ENCODE measurements around the gene DUSP22. TPM values are rescaled to one million over a fixed set of nuclear protein-coding genes. Genes with fewer than 3 reads are reported as not detected.

The DUSP22 gene
- total and polyA plus RNA-seq, 2 of the 8 experiments (the other 6 are each of a cell fraction or from before 2014, with no cell fraction given): 15.5 to 32.4 TPM

DNA sequence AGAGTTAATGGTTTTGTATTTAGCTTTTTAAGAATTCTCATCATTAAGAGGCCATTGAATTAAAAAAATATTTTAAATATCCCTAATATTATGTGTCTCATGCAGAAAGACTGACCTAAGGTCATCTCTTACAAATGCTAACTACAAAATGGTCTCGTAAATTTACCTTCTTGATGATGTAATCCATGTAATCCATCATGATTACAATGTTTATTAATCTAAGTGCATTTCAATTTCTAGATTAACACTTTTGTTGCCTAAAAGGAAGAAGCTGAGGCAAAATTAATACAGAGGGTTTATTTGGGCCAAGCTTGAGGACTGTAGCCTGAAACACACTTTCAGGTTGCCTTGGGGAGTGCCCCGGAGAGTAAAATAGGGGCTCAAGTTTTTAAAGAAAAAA is 18.4 kb downstream of the DUSP22 start (continued):
- TF ChIP-seq, protein P1, sequence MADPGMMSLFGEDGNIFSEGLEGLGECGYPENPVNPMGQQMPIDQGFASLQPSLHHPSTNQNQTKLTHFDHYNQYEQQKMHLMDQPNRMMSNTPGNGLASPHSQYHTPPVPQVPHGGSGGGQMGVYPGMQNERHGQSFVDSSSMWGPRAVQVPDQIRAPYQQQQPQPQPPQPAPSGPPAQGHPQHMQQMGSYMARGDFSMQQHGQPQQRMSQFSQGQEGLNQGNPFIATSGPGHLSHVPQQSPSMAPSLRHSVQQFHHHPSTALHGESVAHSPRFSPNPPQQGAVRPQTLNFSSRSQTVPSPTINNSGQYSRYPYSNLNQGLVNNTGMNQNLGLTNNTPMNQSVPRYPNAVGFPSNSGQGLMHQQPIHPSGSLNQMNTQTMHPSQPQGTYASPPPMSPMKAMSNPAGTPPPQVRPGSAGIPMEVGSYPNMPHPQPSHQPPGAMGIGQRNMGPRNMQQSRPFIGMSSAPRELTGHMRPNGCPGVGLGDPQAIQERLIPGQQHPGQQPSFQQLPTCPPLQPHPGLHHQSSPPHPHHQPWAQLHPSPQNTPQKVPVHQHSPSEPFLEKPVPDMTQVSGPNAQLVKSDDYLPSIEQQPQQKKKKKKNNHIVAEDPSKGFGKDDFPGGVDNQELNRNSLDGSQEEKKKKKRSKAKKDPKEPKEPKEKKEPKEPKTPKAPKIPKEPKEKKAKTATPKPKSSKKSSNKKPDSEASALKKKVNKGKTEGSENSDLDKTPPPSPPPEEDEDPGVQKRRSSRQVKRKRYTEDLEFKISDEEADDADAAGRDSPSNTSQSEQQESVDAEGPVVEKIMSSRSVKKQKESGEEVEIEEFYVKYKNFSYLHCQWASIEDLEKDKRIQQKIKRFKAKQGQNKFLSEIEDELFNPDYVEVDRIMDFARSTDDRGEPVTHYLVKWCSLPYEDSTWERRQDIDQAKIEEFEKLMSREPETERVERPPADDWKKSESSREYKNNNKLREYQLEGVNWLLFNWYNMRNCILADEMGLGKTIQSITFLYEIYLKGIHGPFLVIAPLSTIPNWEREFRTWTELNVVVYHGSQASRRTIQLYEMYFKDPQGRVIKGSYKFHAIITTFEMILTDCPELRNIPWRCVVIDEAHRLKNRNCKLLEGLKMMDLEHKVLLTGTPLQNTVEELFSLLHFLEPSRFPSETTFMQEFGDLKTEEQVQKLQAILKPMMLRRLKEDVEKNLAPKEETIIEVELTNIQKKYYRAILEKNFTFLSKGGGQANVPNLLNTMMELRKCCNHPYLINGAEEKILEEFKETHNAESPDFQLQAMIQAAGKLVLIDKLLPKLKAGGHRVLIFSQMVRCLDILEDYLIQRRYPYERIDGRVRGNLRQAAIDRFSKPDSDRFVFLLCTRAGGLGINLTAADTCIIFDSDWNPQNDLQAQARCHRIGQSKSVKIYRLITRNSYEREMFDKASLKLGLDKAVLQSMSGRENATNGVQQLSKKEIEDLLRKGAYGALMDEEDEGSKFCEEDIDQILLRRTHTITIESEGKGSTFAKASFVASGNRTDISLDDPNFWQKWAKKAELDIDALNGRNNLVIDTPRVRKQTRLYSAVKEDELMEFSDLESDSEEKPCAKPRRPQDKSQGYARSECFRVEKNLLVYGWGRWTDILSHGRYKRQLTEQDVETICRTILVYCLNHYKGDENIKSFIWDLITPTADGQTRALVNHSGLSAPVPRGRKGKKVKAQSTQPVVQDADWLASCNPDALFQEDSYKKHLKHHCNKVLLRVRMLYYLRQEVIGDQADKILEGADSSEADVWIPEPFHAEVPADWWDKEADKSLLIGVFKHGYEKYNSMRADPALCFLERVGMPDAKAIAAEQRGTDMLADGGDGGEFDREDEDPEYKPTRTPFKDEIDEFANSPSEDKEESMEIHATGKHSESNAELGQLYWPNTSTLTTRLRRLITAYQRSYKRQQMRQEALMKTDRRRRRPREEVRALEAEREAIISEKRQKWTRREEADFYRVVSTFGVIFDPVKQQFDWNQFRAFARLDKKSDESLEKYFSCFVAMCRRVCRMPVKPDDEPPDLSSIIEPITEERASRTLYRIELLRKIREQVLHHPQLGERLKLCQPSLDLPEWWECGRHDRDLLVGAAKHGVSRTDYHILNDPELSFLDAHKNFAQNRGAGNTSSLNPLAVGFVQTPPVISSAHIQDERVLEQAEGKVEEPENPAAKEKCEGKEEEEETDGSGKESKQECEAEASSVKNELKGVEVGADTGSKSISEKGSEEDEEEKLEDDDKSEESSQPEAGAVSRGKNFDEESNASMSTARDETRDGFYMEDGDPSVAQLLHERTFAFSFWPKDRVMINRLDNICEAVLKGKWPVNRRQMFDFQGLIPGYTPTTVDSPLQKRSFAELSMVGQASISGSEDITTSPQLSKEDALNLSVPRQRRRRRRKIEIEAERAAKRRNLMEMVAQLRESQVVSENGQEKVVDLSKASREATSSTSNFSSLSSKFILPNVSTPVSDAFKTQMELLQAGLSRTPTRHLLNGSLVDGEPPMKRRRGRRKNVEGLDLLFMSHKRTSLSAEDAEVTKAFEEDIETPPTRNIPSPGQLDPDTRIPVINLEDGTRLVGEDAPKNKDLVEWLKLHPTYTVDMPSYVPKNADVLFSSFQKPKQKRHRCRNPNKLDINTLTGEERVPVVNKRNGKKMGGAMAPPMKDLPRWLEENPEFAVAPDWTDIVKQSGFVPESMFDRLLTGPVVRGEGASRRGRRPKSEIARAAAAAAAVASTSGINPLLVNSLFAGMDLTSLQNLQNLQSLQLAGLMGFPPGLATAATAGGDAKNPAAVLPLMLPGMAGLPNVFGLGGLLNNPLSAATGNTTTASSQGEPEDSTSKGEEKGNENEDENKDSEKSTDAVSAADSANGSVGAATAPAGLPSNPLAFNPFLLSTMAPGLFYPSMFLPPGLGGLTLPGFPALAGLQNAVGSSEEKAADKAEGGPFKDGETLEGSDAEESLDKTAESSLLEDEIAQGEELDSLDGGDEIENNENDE (IDR thresholded peaks at IDR 0.05; ENCODE audit: insufficient replicate concordance, low read length): no peak
- TF ChIP-seq KDM1A (IDR thresholded peaks at IDR 0.05; ENCODE audit: borderline replicate concordance, low read length) (no peak), SP2 (IDR thresholded peaks at IDR 0.05; ENCODE audit: low read length) (no peak), KDM4A (IDR thresholded peaks at IDR 0.05; ENCODE audit: low read depth, low read length, severe bottlenecking) (no peak), CHD1 (IDR thresholded peaks at IDR 0.05; ENCODE audit: low read depth, low read length) (no peak), KDM5A (IDR thresholded peaks at IDR 0.05; ENCODE audit: low read length) (no peak), MAFK (IDR thresholded peaks at IDR 0.05; ENCODE audit: low read depth, low read length) (no peak), NRF1 (IDR thresholded peaks at IDR 0.05; ENCODE audit: low read depth, low read length) (no peak), EZH2 (IDR thresholded peaks at IDR 0.05; ENCODE audit: low read depth, low read length, severe bottlenecking) (no peak), SAP30 (IDR thresholded peaks at IDR 0.05; ENCODE audit: insufficient read depth, insufficient replicate concordance, low read length) (no peak), CBX8 (IDR thresholded peaks at IDR 0.05; ENCODE audit: borderline replicate concordance, low read depth, low read length) (no peak)
